Spinal cord (tissue), 10 donors: ENCODE measurements around the gene AGPAT4. TPM values are rescaled to one million over a fixed set of nuclear protein-coding genes. Genes with fewer than 3 reads are reported as not detected.
"Not testable (repeated sequence)": the region's sequence is repeated elsewhere in the genome, so short reads cannot be mapped to it uniquely, and the experiment has no call there.

ENCODE experiments used
- DNase-seq, 6 donors: peaks; one replicate each; pipeline versions ENCODE4 v3.0.0 to v3.0.0-alpha.2; 2013 to 2015; ENCODE audit warnings: low spot score in 6 of 6, low read depth in 4 of 6
- H3K27ac ChIP-seq: one replicate; pipeline ENCODE4 v1.5.1; 2013; ENCODE audit warnings: low read depth, low read length, control low read depth
- H3K27me3 ChIP-seq: one replicate; pipeline ENCODE4 v1.6.1; 2013; ENCODE audit warnings: low read length; ENCODE audit not compliant: control insufficient read depth, insufficient read depth
- H3K36me3 ChIP-seq: one replicate; pipeline ENCODE4 v1.6.1; 2013; ENCODE audit warnings: low read length; ENCODE audit not compliant: control insufficient read depth, insufficient read depth
- H3K4me1 ChIP-seq: one replicate; pipeline ENCODE4 v1.6.1; 2013; ENCODE audit warnings: low read length; ENCODE audit not compliant: control insufficient read depth, insufficient read depth
- H3K4me3 ChIP-seq: one replicate; pipeline ENCODE4 v1.5.1; 2013; ENCODE audit warnings: low read depth, low read length, control low read depth
- H3K9me3 ChIP-seq: one replicate; pipeline ENCODE4 v1.6.1; 2013; ENCODE audit warnings: low read length; ENCODE audit not compliant: control insufficient read depth, insufficient read depth
- whole genome bisulfite sequencing: methylation state at CpG from one replicate; pipeline ENCODE4 v1.1.5; 2013; ENCODE audit warnings: missing lambda C conversion rate; ENCODE audit not compliant: insufficient coverage; 5-methylcytosine and 5-hydroxymethylcytosine counted together
- polyA plus RNA-seq, 2 donors: library from polyadenylated mRNA; unstranded; fragments of 120-200 nt; gene quantifications; one replicate each; pipeline ENCODE4 v1.2.1, GENCODE V29; 2013; ENCODE audit not compliant: insufficient read length in 2 of 2
- total RNA-seq, 2 donors: library from RNA; depleted of rRNA in 1 of 2; stranded (reverse); fragments of 120-200 nt in 1 of 2; fragments of >200 nt in 1 of 2; gene quantifications; one replicate each; pipeline versions ENCODE4 v1.2.3 to v1.2.4, GENCODE V29; 2013 to 2014
- donor health status: healthy.

The AGPAT4 gene
- total and polyA plus RNA-seq, 4 donors, result 25.6 to 51.1 (median 40.0) TPM

GRCh38 chr6:161186173-161186769 is 87.6 kb downstream of the AGPAT4 start:
- peaks cover 8% of the 10 kb centered on the region for H3K4me1 ChIP-seq
- no peaks in the 10 kb centered on the region for H3K9me3 ChIP-seq
- H3K27me3 ChIP-seq, result no peaks in the 10 kb centered on the region
- 92% methylated on average over 17 of the region's 17 CpGs for WGBS
- no peak for DNase-seq
- H3K4me3 ChIP-seq, result no peak overlapping the region
- H3K27ac ChIP-seq, result no peak overlapping the region
- peaks cover 16% of the 10 kb centered on the region for H3K36me3 ChIP-seq

GRCh38 chr6:161181121-161181520 is 92.7 kb downstream of the AGPAT4 start:
- DNase-seq, result peak in 1 of 6 donors; percentile 45
- no peak overlapping the region for H3K4me3 ChIP-seq
- peaks cover 5% of the 10 kb centered on the region for H3K9me3 ChIP-seq
- WGBS, result 60% methylated on average over 4 of the region's 8 CpGs
- no peaks in the 10 kb centered on the region for H3K27me3 ChIP-seq
- H3K27ac ChIP-seq, result no peak overlapping the region
- H3K36me3 ChIP-seq, result peaks cover 10% of the 10 kb centered on the region
- H3K4me1 ChIP-seq, result peaks cover 12% of the 10 kb centered on the region

- over 99% methylated on average over 11 of the region's 14 CpGs for WGBS
- H3K9me3 ChIP-seq, H3K27ac ChIP-seq, H3K36me3 ChIP-seq, H3K27me3 ChIP-seq, H3K4me3 ChIP-seq, DNase-seq: not testable (repeated sequence)
- H3K4me1 ChIP-seq, result peaks cover 12% of the 10 kb centered on the region
These were observed 95.7 kb downstream of the AGPAT4 start for GRCh38 chr6:161178155-161178554.

GRCh38 chr6:161176428-161176827 is 97.4 kb downstream of the AGPAT4 start:
- not testable (repeated sequence) for H3K4me1 ChIP-seq, H3K9me3 ChIP-seq, H3K4me3 ChIP-seq, H3K36me3 ChIP-seq, H3K27me3 ChIP-seq, H3K27ac ChIP-seq, DNase-seq
- no CpG with 5 or more reads among the region's 3 CpGs for WGBS

- H3K36me3 ChIP-seq, H3K4me3 ChIP-seq, H3K9me3 ChIP-seq, H3K27me3 ChIP-seq, DNase-seq, H3K27ac ChIP-seq: not testable (repeated sequence)
- H3K4me1 ChIP-seq, result peaks cover 19% of the 10 kb centered on the region
- WGBS, result no CpG with 5 or more reads among the region's 1 CpG
These were observed 101.1 kb downstream of the AGPAT4 start for GRCh38 chr6:161172769-161173168.

- no peak for DNase-seq
- Histone ChIP-seq H3K27me3 (no peaks in the 10 kb centered on the region), H3K27ac (no peak overlapping the region), H3K4me1 (peaks cover 19% of the 10 kb centered on the region), H3K36me3 (no peaks in the 10 kb centered on the region), H3K9me3 (no peaks in the 10 kb centered on the region), H3K4me3 (no peak overlapping the region)
- 100% methylated on average over 2 of the region's 2 CpGs for WGBS
These were observed 102.7 kb downstream of the AGPAT4 start for GRCh38 chr6:161171207-161171606.

GRCh38 chr6:161169696-161170095 is 104.2 kb downstream of the AGPAT4 start:
- peaks cover 19% of the 10 kb centered on the region for H3K4me1 ChIP-seq
- no peaks in the 10 kb centered on the region for H3K27me3 ChIP-seq
- H3K27ac ChIP-seq, result peak overlapping the region; percentile 68
- 34% methylated on average over 3 of the region's 4 CpGs for WGBS
- H3K4me3 ChIP-seq, result no peak overlapping the region
- H3K36me3 ChIP-seq, result peaks cover 4% of the 10 kb centered on the region
- no peaks in the 10 kb centered on the region for H3K9me3 ChIP-seq
- peak in 2 of 6 donors; percentile 67 for DNase-seq

GRCh38 chr6:161169035-161169434 is 104.8 kb downstream of the AGPAT4 start:
- DNase-seq, result peak in 1 of 6 donors; percentile 82
- peak overlapping the region; percentile 68 for H3K27ac ChIP-seq
- peaks cover 20% of the 10 kb centered on the region for H3K4me1 ChIP-seq
- H3K9me3 ChIP-seq, result no peaks in the 10 kb centered on the region
- no peak overlapping the region for H3K4me3 ChIP-seq
- WGBS, result 17% methylated on average over 2 of the region's 2 CpGs
- H3K27me3 ChIP-seq, result no peaks in the 10 kb centered on the region
- H3K36me3 ChIP-seq, result peaks cover 11% of the 10 kb centered on the region

GRCh38 chr6:161168281-161168891 is 105.5 kb downstream of the AGPAT4 start:
- no peak overlapping the region for H3K4me3 ChIP-seq
- peak in 5 of 6 donors; percentile 42 to 94 (median 57) for DNase-seq
- 19% methylated on average over 14 of the region's 14 CpGs for WGBS

GRCh38 chr6:161166677-161167076 is 107.2 kb downstream of the AGPAT4 start:
- Histone ChIP-seq H3K4me1 (peaks cover 37% of the 10 kb centered on the region), H3K27ac (no peak overlapping the region)

More at GRCh38 chr6:161168281-161168891, 105.5 kb downstream of the AGPAT4 start:
- Histone ChIP-seq H3K27ac (peak overlapping the region; percentile 68), H3K4me1 (peaks cover 27% of the 10 kb centered on the region), H3K27me3 (no peaks in the 10 kb centered on the region), H3K36me3 (peaks cover 17% of the 10 kb centered on the region), H3K9me3 (no peaks in the 10 kb centered on the region)

More at GRCh38 chr6:161166677-161167076, 107.2 kb downstream of the AGPAT4 start:
- no peaks in the 10 kb centered on the region for H3K9me3 ChIP-seq
- H3K27me3 ChIP-seq, result no peaks in the 10 kb centered on the region
- WGBS, result 53% methylated on average over 3 of the region's 5 CpGs
- DNase-seq, result no peak
- no peak overlapping the region for H3K4me3 ChIP-seq
- H3K36me3 ChIP-seq, result peaks cover 32% of the 10 kb centered on the region
